Spinal cord (tissue), 10 donors: ENCODE results near the gene POM121C. TPM values are rescaled to one million over a fixed set of nuclear protein-coding genes. Genes with fewer than 3 reads are reported as not detected.
"Not testable (repeated sequence)": the region's sequence is repeated elsewhere in the genome, so short reads cannot be mapped to it uniquely, and the experiment has no call there.

Experiments used
- DNase-seq, 6 donors: peaks; one replicate each; pipeline versions ENCODE4 v3.0.0 to v3.0.0-alpha.2; 2013 to 2015; ENCODE audit warnings: low spot score in 6 of 6, low read depth in 4 of 6
- H3K27ac ChIP-seq: one replicate; pipeline ENCODE4 v1.5.1; 2013; ENCODE audit warnings: low read depth, low read length, control low read depth
- H3K27me3 ChIP-seq: one replicate; pipeline ENCODE4 v1.6.1; 2013; ENCODE audit warnings: low read length; ENCODE audit not compliant: control insufficient read depth, insufficient read depth
- H3K36me3 ChIP-seq: one replicate; pipeline ENCODE4 v1.6.1; 2013; ENCODE audit warnings: low read length; ENCODE audit not compliant: control insufficient read depth, insufficient read depth
- H3K4me1 ChIP-seq: one replicate; pipeline ENCODE4 v1.6.1; 2013; ENCODE audit warnings: low read length; ENCODE audit not compliant: control insufficient read depth, insufficient read depth
- H3K4me3 ChIP-seq: one replicate; pipeline ENCODE4 v1.5.1; 2013; ENCODE audit warnings: low read depth, low read length, control low read depth
- H3K9me3 ChIP-seq: one replicate; pipeline ENCODE4 v1.6.1; 2013; ENCODE audit warnings: low read length; ENCODE audit not compliant: control insufficient read depth, insufficient read depth
- WGBS: methylation state at CpG from one replicate; pipeline ENCODE4 v1.1.5; 2013; ENCODE audit warnings: missing lambda C conversion rate; ENCODE audit not compliant: insufficient coverage; 5-methylcytosine and 5-hydroxymethylcytosine counted together
- polyA plus RNA-seq, 2 donors: library from polyadenylated mRNA; unstranded; fragments of 120-200 nt; gene quantifications; one replicate each; pipeline ENCODE4 v1.2.1, GENCODE V29; 2013; ENCODE audit not compliant: insufficient read length in 2 of 2
- total RNA-seq, 2 donors: library from RNA; depleted of rRNA in 1 of 2; stranded (reverse); fragments of 120-200 nt in 1 of 2; fragments of >200 nt in 1 of 2; gene quantifications; one replicate each; pipeline versions ENCODE4 v1.2.3 to v1.2.4, GENCODE V29; 2013 to 2014
- donor health status: healthy.

Gene POM121C
- total and polyA plus RNA-seq, 4 donors, result 17.4 to 69.3 (median 34.6) TPM

GRCh38 chr7:75492020-75492419, 5.9 kb upstream of the POM121C start, which contains the start of gene SPDYE5:
TSS of gene SPDYE5 (plus strand) at chr7:75492320. CDS start at chr7:75494048, 1,728 bp downstream.
- H3K27me3 ChIP-seq, H3K36me3 ChIP-seq, H3K27ac ChIP-seq, DNase-seq, H3K9me3 ChIP-seq, H3K4me1 ChIP-seq, H3K4me3 ChIP-seq: not testable (repeated sequence)
- WGBS, result 100% methylated on average over 1 of the region's 6 CpGs

DNA sequence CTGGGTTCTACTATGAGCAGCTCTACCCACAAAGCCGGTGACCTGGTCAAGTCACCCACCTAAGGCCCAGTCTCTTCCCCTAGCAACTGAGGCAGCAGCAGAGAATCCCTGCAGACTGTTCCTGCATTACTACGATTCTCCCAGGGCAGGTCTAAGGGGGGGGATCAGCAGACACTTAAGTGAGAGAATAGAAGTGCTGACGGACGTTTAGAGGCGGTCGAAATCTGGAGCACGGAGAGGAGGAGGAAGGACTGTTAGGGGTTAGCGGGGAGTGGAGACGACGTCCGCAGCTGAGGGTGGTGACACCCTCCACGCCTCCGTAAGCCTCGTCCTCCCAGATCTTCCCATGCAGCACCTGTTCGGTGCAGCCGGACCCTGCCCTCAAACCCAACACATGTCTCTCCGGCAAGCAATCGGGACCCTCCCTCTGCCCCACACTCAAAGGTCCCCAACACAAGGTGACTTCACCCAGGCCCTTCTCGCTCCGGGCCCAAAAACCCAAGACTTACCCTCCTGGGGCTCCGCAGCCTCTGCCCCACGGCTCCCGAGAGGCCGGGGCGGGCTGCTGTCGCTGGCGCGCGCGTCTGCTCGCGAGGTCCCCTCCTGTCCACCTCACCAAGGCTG, 632 bp downstream of the POM121C start:
- DNase-seq, result peak in 2 of 6 donors; percentile 0 to 1
- H3K27me3 ChIP-seq, H3K27ac ChIP-seq, H3K9me3 ChIP-seq, H3K36me3 ChIP-seq, H3K4me1 ChIP-seq: not testable (repeated sequence)
- 0% methylated on average over 15 of the region's 32 CpGs for WGBS
- H3K4me3 ChIP-seq, result peak overlapping the region; percentile 63

DNA sequence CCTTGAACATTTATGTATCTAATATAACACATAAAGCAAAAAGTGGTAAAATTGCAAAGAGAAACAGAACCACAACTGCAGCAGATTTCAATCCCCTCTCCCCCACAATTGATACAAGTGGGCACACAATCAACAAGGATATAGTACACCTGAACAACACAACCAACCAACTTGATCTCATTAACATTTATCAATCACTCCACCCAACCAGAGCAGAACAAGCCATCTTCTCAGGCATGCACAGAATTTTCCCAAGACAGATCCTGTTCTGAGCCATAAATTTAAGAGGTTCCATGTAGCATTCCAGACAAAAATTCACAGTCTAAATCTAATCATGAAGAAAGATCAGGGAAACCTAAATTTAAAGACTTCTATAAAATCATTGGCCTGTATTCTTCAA, 5.8 kb downstream of the POM121C start:
- not testable (repeated sequence) for DNase-seq, H3K27me3 ChIP-seq, H3K27ac ChIP-seq, H3K4me3 ChIP-seq, H3K9me3 ChIP-seq, H3K36me3 ChIP-seq, H3K4me1 ChIP-seq

DNA sequence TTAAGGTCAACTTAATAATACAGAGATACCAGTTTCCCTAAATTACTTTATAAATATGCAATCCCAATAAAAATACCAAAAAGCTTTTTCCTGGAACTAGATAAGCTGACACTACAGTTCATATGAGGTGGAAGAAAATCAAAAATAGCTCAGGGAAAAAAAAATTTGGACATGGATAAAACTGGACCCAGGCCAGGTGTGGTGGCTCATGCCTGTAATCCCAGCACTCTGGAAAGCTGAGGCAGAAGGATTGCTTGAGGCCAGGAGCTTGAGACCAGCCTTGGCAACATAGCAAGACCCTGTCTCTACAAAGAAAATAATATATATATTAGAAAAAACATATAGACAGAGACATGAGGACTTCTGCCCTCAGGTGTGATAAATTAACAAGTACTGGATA, 8.6 kb downstream of the POM121C start:
- DNase-seq, result not testable (repeated sequence)

DNA sequence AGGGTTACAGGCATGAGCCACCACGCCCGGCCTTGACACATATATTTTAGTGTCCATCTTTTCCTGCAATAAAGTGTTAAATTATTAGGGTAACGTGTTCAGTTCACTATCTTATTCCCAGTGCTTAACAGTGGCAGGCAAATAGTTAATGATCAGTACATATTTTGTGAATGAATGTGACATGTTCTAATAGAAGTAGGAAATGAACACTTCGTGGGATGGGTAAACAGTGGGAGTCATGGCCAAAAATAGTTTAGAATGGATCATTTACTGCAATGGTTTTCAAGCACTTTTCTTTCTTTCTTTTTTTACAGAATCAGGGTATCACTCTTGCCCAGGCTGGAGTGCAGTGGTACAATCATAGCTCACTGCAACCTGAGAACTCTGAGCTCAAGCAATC, 15.9 kb downstream of the POM121C start:
- not testable (repeated sequence) for H3K27me3 ChIP-seq, H3K4me3 ChIP-seq, DNase-seq, H3K27ac ChIP-seq, H3K4me1 ChIP-seq, H3K9me3 ChIP-seq
- WGBS, result no CpG with 5 or more reads among the region's 4 CpGs
- peaks cover 22% of the 10 kb centered on the region for H3K36me3 ChIP-seq

More for the DNA sequence above, 8.6 kb downstream of the POM121C start:
- H3K36me3 ChIP-seq, result peaks cover 11% of the 10 kb centered on the region
- H3K27ac ChIP-seq, H3K27me3 ChIP-seq, H3K9me3 ChIP-seq, H3K4me1 ChIP-seq, H3K4me3 ChIP-seq: not testable (repeated sequence)

DNA sequence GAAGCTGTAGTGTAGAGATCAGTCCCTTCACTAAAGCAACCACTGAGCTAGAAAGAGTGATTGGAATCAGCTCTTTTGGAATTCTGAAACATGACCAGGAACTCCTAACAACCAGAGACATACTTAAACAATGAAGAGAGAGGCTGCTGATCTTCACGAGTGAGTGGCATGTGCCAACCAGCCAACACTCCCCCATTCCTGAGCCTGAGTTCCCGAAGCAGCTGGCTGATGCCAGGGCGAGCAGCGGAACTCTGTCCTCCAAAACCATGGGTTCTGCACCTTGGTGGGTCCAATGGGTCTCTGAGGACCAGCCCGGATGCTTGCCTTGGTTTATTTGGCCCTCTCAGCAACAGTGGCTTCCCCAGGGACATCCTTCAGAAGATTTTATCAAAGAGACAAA, 25.6 kb downstream of the POM121C start:
- H3K27me3 ChIP-seq, H3K4me1 ChIP-seq, H3K36me3 ChIP-seq, DNase-seq, H3K9me3 ChIP-seq, H3K4me3 ChIP-seq, H3K27ac ChIP-seq: not testable (repeated sequence)
- no CpG with 5 or more reads among the region's 5 CpGs for WGBS

- not testable (repeated sequence) for H3K4me3 ChIP-seq, H3K27ac ChIP-seq, H3K9me3 ChIP-seq, H3K4me1 ChIP-seq, H3K27me3 ChIP-seq, H3K36me3 ChIP-seq, DNase-seq
- no CpG with 5 or more reads among the region's 5 CpGs for WGBS
These were observed 28.1 kb downstream of the POM121C start for GRCh38 chr7:75458034-75458433.

DNA sequence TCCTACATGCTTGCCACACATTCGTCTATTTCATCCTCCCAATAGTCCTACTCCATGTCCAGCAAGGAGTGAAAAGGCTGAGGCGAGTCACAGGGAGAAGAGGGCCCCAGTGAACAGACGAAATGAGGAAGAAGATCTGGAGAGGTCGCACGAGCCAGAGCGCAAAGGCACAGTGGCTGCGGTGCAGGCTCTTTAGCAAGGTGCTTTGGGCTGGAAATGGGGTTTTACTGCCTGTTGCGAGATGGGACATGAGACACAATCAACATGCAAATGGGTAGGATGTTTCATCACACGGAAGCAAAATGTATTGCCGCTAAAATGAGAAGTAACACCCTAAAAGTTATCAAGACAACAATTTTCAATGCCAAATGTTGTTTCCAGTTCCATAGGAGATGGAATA, 29.7 kb downstream of the POM121C start:
- H3K27ac ChIP-seq, DNase-seq, H3K4me1 ChIP-seq, H3K9me3 ChIP-seq, H3K27me3 ChIP-seq, H3K4me3 ChIP-seq, H3K36me3 ChIP-seq: not testable (repeated sequence)
- no CpG with 5 or more reads among the region's 10 CpGs for WGBS

- not testable (repeated sequence) for H3K4me3 ChIP-seq, DNase-seq, H3K27me3 ChIP-seq, H3K36me3 ChIP-seq, H3K4me1 ChIP-seq, H3K27ac ChIP-seq, H3K9me3 ChIP-seq
- WGBS, result no CpG with 5 or more reads among the region's 4 CpGs
These were observed 33.6 kb downstream of the POM121C start for GRCh38 chr7:75452494-75452955.

DNA sequence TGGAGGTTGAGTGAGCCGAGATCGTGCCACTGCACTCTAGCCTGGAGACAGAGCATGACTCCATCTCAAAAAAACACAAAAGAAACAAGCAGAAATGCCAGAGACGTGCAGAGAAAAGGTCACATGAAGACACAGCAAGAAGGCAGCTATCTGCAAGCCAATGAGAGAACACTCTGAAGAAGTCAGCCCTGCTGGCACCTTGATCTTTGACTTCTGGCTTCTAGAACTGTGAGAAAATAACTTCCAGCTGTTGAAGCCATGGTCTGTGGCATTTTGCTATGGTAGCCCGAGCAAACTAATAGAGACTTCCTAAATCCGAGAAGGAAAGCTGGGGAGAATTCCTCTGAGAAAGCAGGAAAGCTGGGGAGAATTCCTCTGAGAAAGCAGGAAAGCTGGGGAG, 36.2 kb downstream of the POM121C start:
- not testable (repeated sequence) for H3K36me3 ChIP-seq, H3K4me1 ChIP-seq, H3K27me3 ChIP-seq, H3K9me3 ChIP-seq, DNase-seq, H3K27ac ChIP-seq, H3K4me3 ChIP-seq
- WGBS, result no CpG with 5 or more reads among the region's 5 CpGs
